ENCODE results near the gene ZBTB4.

DNA sequence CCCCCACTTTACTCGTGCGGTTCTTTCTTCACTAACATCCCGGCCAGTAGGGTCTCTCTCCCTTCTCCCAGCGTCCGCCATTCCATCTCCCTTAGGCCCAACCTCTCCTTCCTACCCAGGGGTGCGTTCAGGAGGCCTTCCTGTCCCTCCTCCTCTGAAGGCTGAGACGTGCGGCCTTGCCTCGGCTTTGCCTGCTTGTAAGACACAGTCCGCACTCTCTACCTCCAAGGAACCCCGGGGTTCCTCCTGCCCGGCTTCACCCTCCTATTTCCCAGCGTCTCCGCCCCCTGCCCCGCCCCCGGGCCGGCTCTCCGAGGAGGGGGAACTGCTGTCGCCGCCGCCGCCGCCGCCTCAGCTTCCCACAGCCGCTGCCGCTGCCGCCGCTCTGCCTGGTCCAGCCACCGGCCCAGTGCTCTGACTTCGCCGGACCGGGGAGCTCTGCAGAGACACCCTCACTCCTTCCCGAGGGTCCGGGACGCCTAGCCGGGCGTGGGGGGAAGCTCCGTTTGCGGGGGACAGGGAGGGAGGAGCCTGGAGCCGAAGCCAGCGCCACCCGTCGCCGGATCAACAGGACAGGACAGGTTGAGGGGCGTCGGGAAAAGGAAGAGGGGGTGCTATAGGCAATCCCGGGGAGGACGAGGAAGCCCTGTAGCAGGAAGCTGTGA, 41.3 kb downstream of the ZBTB4 start:
- TF ChIP-seq CTCF (conservative IDR thresholded peaks at IDR 0.05; ENCODE audit: low read length) (no peak), EZH2phosphoT487 (IDR thresholded peaks at IDR 0.05; ENCODE audit: borderline replicate concordance) (no peak)
